ENCODE measurements around the gene CDH18.
"Not testable (repeated sequence)": the region's sequence is repeated elsewhere in the genome, so short reads cannot be mapped to it uniquely, and the experiment has no call there.

CDH18 gene

DNA sequence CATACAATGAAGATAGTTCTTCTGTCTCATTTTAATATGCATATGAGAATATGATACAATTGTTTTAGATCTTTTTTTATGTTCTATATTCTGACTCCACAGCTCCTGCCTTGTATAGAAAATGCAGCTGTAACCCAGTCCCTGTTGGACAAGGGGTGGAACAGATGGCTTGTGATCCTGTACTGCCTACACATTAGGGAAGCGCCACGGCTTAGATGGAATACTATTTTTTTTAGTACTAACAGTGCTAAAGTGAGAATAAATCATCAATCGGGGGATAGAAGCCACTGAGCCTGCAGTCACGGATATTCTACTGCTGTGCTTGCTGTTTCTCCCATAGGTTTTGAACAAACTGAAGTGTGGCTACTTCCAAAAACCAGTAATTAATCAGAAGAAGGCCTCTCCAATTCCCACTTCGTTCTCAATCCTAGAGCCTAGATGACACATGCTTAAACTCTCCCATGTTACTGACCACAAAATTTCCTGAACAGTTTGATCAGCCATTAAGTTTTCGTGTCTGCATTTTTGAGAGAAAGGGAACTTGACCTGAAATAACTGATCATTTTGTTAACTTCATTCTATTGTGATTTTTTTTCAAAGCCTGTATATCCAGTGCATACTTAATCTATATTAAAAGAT is 150.3 kb downstream of the CDH18 start:
- TF ChIP-seq, protein P1, sequence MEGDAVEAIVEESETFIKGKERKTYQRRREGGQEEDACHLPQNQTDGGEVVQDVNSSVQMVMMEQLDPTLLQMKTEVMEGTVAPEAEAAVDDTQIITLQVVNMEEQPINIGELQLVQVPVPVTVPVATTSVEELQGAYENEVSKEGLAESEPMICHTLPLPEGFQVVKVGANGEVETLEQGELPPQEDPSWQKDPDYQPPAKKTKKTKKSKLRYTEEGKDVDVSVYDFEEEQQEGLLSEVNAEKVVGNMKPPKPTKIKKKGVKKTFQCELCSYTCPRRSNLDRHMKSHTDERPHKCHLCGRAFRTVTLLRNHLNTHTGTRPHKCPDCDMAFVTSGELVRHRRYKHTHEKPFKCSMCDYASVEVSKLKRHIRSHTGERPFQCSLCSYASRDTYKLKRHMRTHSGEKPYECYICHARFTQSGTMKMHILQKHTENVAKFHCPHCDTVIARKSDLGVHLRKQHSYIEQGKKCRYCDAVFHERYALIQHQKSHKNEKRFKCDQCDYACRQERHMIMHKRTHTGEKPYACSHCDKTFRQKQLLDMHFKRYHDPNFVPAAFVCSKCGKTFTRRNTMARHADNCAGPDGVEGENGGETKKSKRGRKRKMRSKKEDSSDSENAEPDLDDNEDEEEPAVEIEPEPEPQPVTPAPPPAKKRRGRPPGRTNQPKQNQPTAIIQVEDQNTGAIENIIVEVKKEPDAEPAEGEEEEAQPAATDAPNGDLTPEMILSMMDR (IDR thresholded peaks at IDR 0.05), result no peak
- no peak for DNase-seq (ENCODE audit: low spot score)
- Histone ChIP-seq H3K27ac (no peak overlapping the region), H3K4me3 (no peak overlapping the region)

GRCh38 chr5:19835442-19835841 is 152.6 kb downstream of the CDH18 start:
- TF ChIP-seq, protein P1 (IDR thresholded peaks at IDR 0.05), result no peak
- DNase-seq (ENCODE audit: low spot score), result no peak
- Histone ChIP-seq H3K4me3 (no peak overlapping the region), H3K27ac (no peak overlapping the region)

- not testable (repeated sequence) for DNase-seq (ENCODE audit: low spot score); H3K27ac ChIP-seq; H3K4me3 ChIP-seq
These were observed 175.3 kb downstream of the CDH18 start for GRCh38 chr5:19812720-19813119.

GRCh38 chr5:19806756-19807155 is 181.2 kb downstream of the CDH18 start:
- no peak for DNase-seq (ENCODE audit: low spot score)
- Histone ChIP-seq H3K4me3 (no peak overlapping the region), H3K27ac (no peak overlapping the region)
- TF ChIP-seq, protein P1 (IDR thresholded peaks at IDR 0.05), result no peak

GRCh38 chr5:19802686-19803085 is 185.3 kb downstream of the CDH18 start:
- Histone ChIP-seq H3K4me3 (no peak overlapping the region), H3K27ac (no peak overlapping the region)
- no peak for DNase-seq (ENCODE audit: low spot score)
- TF ChIP-seq, protein P1 (IDR thresholded peaks at IDR 0.05), result no peak

DNA sequence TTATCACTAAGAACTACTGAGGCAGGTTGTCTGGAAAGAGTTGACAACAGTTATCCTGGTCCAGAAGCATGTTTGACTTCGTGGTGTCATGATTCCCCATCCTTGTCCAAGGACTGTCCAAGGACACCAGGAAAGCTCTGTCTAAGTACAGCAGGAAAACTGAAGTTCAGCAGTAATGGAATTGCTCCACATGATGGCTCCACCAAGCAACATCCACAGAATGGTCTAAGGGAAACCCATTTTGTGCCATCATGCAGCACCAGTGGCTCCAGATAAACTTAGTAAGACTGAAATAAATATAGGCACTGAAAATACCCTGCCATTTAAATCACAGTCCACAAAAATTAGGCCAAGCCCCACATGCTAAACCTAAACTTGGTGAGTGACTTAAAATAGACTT is 192.8 kb downstream of the CDH18 start:
- Histone ChIP-seq H3K27ac (no peak overlapping the region), H3K4me3 (no peak overlapping the region)
- TF ChIP-seq, protein P1 (IDR thresholded peaks at IDR 0.05), result no peak
- DNase-seq (ENCODE audit: low spot score), result no peak

DNA sequence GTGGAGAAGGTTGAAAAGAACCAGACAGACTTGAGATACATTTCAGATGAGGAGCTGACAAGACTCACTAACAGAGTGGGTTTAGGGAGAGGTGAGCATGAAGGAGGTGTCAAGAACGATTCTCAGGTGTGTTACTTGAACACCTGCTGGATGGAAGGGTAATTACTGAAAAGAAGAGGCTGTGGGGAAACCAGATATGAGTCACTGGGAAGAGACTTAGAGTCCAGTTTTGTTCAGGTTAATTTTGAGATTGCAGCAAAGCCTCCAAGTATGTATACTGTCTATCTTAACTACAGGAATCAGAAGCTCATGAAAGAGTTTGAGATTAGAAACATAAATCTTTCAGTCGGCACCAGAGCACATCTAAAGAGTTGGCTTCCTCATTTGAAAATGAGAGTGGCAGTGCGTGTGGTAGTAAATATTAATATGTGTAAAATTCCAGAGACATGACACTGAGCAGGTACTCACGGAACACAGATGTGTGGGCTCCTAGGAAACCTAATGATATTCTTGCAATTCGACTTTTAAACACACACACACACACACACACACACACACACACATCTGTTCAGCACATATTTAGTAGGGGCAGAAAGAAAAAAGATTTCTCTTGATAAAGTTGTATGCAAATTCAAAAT is 197.1 kb downstream of the CDH18 start:
- H3K4me3 ChIP-seq, result no peak overlapping the region
- H3K27ac ChIP-seq, result no peak overlapping the region
- TF ChIP-seq, protein P1 (IDR thresholded peaks at IDR 0.05), result no peak
- DNase-seq (ENCODE audit: low spot score), result no peak

Measured in coronary artery (tissue), 2 donors.